Panc1 (cell line): ENCODE measurements around the gene SLC16A1. TPM values are rescaled to one million over a fixed set of nuclear protein-coding genes. Genes with fewer than 3 reads are reported as not detected.
"Not testable (repeated sequence)": the region's sequence is repeated elsewhere in the genome, so short reads cannot be mapped to it uniquely, and the experiment has no call there.

Experiments
- ATAC-seq: fragments of 200-7000 bp; cut with Tn5 transposase; 2 replicates; pipeline ENCODE4 v1.9.1; 2020; ENCODE audit warnings: mild to moderate bottlenecking, moderate library complexity
- BruUV-seq: library from RNA; stranded (reverse); fragments of 400-500 nt; replicated peaks from 2 replicates; lab custom pipeline; 2021; lab: Mats Ljungman, UMichigan
- CTCF ChIA-PET: fragments of 300-600 bp; sonication (Branson Sonifier 250); formaldehyde crosslinking; loops from one replicate; lab custom pipeline; 2022; ENCODE audit warnings: antibody characterized with exemption; lab: Charles Lee
- POLR2A ChIA-PET: fragments of 300-600 bp; sonication (Branson Sonifier 250); formaldehyde crosslinking; loops from one replicate; lab custom pipeline; 2022; ENCODE audit warnings: antibody characterized with exemption; lab: Charles Lee
- DNase-seq: peaks from one replicate; pipeline ENCODE4 v3.0.0-alpha.2; 2010; ENCODE audit warnings: low read depth, low spot score
- H3K27ac ChIP-seq: 2 replicates; pipeline ENCODE4 v1.5.1; 2011; ENCODE audit warnings: mild to moderate bottlenecking, low read length, inconsistent platforms
- H3K27me3 ChIP-seq: fragments of 200-500 bp; sonication (Bioruptor generic); 2 replicates; pipeline ENCODE4 v1.6.0; 2014; ENCODE audit warnings: low read length, inconsistent platforms; ENCODE audit not compliant: control insufficient read depth, insufficient read depth
- H3K36me3 ChIP-seq: fragments of 200-500 bp; sonication (Bioruptor generic); 2 replicates; pipeline ENCODE4 v1.5.1; 2014; ENCODE audit warnings: inconsistent platforms, mild to moderate bottlenecking, low read length, moderate library complexity; ENCODE audit not compliant: control insufficient read depth, insufficient read depth
- H3K4me1 ChIP-seq: 2 replicates; pipeline ENCODE4 v1.5.1; 2011; ENCODE audit warnings: inconsistent platforms, mild to moderate bottlenecking, low read length, moderate library complexity; ENCODE audit not compliant: control insufficient read depth, insufficient read depth
- H3K4me3 ChIP-seq, 2 experiments: 2 replicates each; pipeline ENCODE4 v1.5.1; 2011 to 2012; ENCODE audit warnings: low read depth in 2 of 2, low read length in 2 of 2, mild to moderate bottlenecking in 2 of 2, inconsistent platforms in 1 of 2, moderate library complexity in 1 of 2
- H3K9me3 ChIP-seq: fragments of 200-500 bp; sonication (Bioruptor generic); 2 replicates; pipeline ENCODE4 v1.5.1; 2014; ENCODE audit warnings: low read depth, mild to moderate bottlenecking, inconsistent platforms, low read length, moderate library complexity; ENCODE audit not compliant: control insufficient read depth, insufficient read depth
- CTCF ChIP-seq: fragments of 450-650 bp; IDR thresholded peaks from 2 replicates; pipeline ENCODE4 v1.5.1; 2017; ENCODE audit warnings: mild to moderate bottlenecking
- POLR2AphosphoS5 ChIP-seq: IDR thresholded peaks from 2 replicates; pipeline ENCODE4 v1.6.1; 2012; ENCODE audit warnings: mild to moderate bottlenecking, low read depth, low read length, moderate library complexity
- SIN3A ChIP-seq: IDR thresholded peaks from 2 replicates; pipeline ENCODE4 v1.6.1; 2012; ENCODE audit warnings: low read depth, mild to moderate bottlenecking, low read length, moderate library complexity, borderline replicate concordance; ENCODE audit not compliant: insufficient read depth
- TCF7L2 ChIP-seq: IDR thresholded peaks from 2 replicates; pipeline ENCODE4 v1.6.1; 2011; ENCODE audit warnings: mild to moderate bottlenecking, low read depth, low read length, inconsistent platforms
- in situ Hi-C: cut with HindIII; loops from 2 replicates; pipeline ENCODE4 v1.10.0; 2016; ENCODE audit warnings: low sequenced_read_pairs, low pct_unique_long_range_greater_than_20kb
- intact Hi-C: fragments of 100-400 bp; cut with micrococcal nuclease; formaldehyde crosslinking; loops from one replicate; pipeline ENCODE4 v1.10.0; 2022; ENCODE audit not compliant: unreplicated experiment
- total RNA-seq: library from RNA; stranded (reverse); gene quantifications from one replicate; pipeline ENCODE4 v1.2.1, GENCODE V29; 2021; ENCODE audit not compliant: unreplicated experiment
- TF ChIP-seq, protein P1 (sequence below), 2 experiments: IDR thresholded peaks; 2 replicates each; pipeline ENCODE4 v1.6.1; 2011 to 2012; ENCODE audit warnings: low read depth in 2 of 2, control low read depth in 1 of 2, low read length in 1 of 2, mild to moderate bottlenecking in 1 of 2, moderate library complexity in 1 of 2; ENCODE audit not compliant: insufficient read depth in 1 of 2

Gene SLC16A1
- total RNA-seq, 1 experiment from 2014 or later = 51.5 TPM

DNA sequence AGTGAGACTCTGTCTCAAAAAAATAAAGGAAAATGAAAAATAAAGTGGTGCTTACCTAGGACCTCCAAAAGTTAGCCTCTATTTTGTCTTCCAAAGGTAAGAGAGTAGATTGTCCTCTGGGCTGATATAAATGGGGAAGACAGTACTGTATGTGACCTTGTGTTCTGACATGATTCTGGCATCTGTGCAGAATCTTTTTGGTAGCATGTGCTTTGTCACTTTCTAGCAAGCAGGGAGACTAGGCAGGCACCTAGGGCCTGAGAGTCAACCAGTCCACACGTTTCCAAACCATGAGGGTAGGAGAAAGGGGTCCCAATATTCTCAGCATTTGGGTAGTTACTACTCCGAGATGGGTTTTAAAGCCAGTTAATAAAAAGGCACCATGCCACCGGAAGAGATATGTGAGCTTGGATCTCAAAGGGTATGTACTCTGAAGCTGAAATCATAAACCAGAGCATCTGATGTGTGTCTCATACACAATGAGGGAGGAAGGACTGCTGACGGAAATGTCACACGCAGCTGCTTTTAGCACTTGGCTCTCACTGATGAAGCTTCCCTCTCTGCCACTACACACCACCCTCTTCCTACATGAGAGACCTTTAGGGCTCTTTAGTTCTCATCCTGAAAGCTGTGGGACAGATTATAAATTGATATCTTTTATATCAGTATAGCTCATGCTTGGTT lies 27.0 kb upstream of the SLC16A1 start:
- H3K4me1 ChIP-seq = no peaks in the 10 kb centered on the region
- H3K4me3 ChIP-seq = no peak overlapping the region
- ChIA-PET POLR2A (no interaction called here), CTCF (interaction anchor here (0.5 kb wide), 1 partner anchor 17 kb away, joined by 3 read pairs; no protein-coding TSS in a partner anchor)
- H3K9me3 ChIP-seq = no peaks in the 10 kb centered on the region
- ATAC-seq = no peak
- TF ChIP-seq CTCF (no peak), SIN3A (no peak), POLR2AphosphoS5 (no peak), TCF7L2 (no peak)
- TF ChIP-seq, protein P1, sequence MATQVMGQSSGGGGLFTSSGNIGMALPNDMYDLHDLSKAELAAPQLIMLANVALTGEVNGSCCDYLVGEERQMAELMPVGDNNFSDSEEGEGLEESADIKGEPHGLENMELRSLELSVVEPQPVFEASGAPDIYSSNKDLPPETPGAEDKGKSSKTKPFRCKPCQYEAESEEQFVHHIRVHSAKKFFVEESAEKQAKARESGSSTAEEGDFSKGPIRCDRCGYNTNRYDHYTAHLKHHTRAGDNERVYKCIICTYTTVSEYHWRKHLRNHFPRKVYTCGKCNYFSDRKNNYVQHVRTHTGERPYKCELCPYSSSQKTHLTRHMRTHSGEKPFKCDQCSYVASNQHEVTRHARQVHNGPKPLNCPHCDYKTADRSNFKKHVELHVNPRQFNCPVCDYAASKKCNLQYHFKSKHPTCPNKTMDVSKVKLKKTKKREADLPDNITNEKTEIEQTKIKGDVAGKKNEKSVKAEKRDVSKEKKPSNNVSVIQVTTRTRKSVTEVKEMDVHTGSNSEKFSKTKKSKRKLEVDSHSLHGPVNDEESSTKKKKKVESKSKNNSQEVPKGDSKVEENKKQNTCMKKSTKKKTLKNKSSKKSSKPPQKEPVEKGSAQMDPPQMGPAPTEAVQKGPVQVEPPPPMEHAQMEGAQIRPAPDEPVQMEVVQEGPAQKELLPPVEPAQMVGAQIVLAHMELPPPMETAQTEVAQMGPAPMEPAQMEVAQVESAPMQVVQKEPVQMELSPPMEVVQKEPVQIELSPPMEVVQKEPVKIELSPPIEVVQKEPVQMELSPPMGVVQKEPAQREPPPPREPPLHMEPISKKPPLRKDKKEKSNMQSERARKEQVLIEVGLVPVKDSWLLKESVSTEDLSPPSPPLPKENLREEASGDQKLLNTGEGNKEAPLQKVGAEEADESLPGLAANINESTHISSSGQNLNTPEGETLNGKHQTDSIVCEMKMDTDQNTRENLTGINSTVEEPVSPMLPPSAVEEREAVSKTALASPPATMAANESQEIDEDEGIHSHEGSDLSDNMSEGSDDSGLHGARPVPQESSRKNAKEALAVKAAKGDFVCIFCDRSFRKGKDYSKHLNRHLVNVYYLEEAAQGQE (IDR thresholded peaks at IDR 0.05; ENCODE audit: insufficient read depth in 1 of 2, low read depth in 2 of 2, low read length in 1 of 2) = no peak
- intact Hi-C loops = no loop called here
- H3K27me3 ChIP-seq = no peaks in the 10 kb centered on the region
- H3K27ac ChIP-seq = no peak overlapping the region
- in situ Hi-C loops = no loop called here
- H3K36me3 ChIP-seq = no peaks in the 10 kb centered on the region
- DNase-seq = no peak
- BruUV-seq = no TSS peak

DNA sequence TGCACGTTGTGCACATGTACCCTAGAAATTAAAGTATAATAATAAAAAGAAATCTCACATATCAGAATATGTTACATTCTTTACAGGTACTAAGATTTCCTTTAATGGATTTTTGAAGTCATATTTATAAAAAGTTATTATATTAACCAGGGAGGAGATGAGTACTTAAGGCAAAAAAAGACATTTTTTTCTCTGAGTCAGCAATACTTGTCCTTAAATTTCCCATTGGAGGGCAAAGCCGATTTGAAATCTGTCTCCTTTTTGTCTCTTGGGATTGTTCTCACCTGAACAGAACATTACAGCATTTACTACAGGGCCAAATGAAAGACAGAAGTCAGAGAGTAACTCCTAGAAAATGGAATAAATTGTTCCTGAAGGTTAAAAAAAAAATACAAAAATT lies 26.3 kb upstream of the SLC16A1 start:
- no TSS peak for BruUV-seq
- intact Hi-C loops = no loop called here
- POLR2A ChIA-PET = interaction anchor here (0.6 kb wide), 1 partner anchor 108 kb away, joined by 10 read pairs; no protein-coding TSS in a partner anchor
- CTCF ChIA-PET = no interaction called here
- Histone ChIP-seq H3K27me3 (no peaks in the 10 kb centered on the region), H3K9me3 (no peaks in the 10 kb centered on the region), H3K27ac (no peak overlapping the region), H3K4me1 (no peaks in the 10 kb centered on the region), H3K36me3 (no peaks in the 10 kb centered on the region), H3K4me3 (no peak overlapping the region)
- in situ Hi-C loops = no loop called here
- DNase-seq (no peak), ATAC-seq (no peak)
- TF ChIP-seq, protein P1 (IDR thresholded peaks at IDR 0.05; ENCODE audit: insufficient read depth in 1 of 2, low read depth in 2 of 2, low read length in 1 of 2) = no peak
- TF ChIP-seq SIN3A (no peak), CTCF (no peak), TCF7L2 (no peak), POLR2AphosphoS5 (no peak)

GRCh38 chr1:112981834-112982233 lies 25.8 kb upstream of the SLC16A1 start:
- ATAC-seq, CTCF ChIA-PET, in situ Hi-C loops, H3K27me3 ChIP-seq, H3K36me3 ChIP-seq, H3K27ac ChIP-seq, H3K4me1 ChIP-seq, H3K4me3 ChIP-seq, BruUV-seq, intact Hi-C loops, H3K9me3 ChIP-seq, DNase-seq: not testable (repeated sequence)
- POLR2A ChIA-PET = interaction anchor here (0.6 kb wide), 2 partner anchors 7 to 108 kb away, joined by 3 to 10 read pairs; no protein-coding TSS in a partner anchor
